HG03442 (cell line): ENCODE results near the gene UBC.

ENCODE experiments used
- ATAC-seq: cut with Tn5 transposase; IDR thresholded peaks from one replicate; pipeline ENCODE4 v1.9.1; 2021; ENCODE audit warnings: mild to moderate bottlenecking, moderate library complexity; ENCODE audit not compliant: unreplicated experiment

The UBC gene

DNA sequence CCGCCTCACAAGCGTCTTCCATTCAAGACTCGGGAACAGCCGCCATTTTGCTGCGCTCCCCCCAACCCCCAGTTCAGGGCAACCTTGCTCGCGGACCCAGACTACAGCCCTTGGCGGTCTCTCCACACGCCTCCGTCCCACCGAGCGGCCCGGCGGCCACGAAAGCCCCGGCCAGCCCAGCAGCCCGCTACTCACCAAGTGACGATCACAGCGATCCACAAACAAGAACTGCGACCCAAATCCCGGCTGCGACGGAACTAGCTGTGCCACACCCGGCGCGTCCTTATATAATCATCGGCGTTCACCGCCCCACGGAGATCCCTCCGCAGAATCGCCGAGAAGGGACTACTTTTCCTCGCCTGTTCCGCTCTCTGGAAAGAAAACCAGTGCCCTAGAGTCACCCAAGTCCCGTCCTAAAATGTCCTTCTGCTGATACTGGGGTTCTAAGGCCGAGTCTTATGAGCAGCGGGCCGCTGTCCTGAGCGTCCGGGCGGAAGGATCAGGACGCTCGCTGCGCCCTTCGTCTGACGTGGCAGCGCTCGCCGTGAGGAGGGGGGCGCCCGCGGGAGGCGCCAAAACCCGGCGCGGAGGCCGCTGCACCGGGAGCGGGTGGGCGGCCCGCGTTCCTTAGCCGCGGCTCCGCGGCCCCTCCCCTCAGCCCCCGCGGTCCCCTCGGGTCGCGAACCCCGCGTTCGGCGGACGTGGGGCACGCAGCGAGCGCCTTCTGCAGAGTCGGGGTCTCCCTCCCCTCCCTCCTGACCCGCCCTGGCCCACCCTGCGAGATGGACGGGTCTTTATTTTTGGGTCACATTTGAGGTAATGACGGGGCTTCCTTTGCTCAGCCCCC lies at the start of gene UBC:
Gene UBC (minus strand): TSS at position 259 of the 847 bp plus-strand sequence. CDS start 879 bp downstream, outside the sequence.
- peak; percentile 35 for ATAC-seq

DNA sequence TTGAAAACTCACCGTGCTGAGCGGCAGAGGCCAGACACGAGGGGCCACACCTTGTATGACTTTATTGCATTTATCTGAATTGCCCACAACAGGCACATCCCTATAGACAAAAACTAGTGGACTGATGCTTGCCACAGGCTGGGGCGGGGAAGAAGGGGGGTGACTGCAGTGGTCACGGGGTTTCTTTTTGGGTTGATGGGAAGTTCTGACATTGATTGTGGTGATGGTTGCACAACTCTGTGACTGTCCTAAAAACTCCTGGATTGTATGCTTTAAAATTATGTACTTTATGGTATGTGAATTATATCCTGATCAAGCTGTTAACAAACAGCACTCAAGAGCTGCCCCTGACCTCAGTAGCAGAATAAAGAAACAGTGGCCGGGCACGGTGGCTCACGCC lies 48.8 kb upstream of the UBC start:
- ATAC-seq = no peak

DNA sequence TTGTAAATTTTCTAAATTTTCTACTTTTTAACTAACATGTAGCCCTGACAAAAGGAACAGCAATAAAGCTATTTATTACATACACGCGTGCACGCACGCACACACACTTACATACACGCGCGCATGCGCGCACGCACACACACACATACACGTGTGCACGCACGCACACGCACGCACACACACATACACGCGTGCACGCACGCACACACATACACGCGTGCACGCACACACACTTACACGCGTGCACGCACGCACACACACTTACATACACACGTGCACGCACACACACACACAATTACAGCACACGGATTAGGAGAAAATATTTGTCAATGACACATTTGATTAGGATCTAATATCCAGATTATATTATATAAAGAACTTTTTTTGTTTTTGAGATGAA lies 46.6 kb upstream of the UBC start:
- no peak for ATAC-seq

DNA sequence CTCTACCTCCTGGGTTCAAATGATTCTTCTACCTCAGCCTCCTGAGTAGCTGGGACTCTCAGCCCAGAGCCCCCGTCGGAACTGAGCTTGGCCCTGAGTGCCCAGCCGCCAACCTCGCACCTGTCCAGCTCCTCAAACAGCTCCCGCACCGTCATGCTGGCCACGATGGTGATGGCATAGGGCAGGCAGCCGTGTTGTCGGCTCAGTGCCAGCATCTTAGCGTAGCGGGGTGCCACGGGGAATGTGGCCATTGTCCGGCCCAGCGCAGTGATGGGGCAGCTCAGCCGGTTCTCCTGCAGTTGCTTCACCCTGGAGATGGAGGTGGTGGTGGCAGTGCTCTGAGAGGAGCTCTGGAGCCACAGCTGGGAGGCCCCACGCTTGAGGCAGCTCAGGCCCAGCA lies 42.1 kb upstream of the UBC start:
- no peak for ATAC-seq

DNA sequence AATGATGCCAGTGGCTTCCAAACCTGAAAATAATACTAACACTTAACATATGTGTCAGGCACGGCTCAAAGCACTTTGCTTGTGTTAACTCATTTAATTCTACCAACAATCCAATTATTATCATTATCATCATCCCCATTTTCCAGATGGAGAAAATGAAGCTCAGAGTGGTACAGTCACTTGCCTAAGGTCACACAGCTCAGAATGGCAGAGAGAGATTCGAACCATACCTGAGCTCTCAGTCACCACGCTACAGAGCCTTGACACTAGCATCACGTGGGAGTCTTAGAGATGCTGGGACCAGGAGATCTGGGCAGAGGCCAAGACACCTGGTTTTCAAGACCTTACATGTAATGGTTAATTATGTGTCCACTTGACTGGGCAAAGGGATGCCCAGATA lies 40.3 kb upstream of the UBC start:
- ATAC-seq = no peak

DNA sequence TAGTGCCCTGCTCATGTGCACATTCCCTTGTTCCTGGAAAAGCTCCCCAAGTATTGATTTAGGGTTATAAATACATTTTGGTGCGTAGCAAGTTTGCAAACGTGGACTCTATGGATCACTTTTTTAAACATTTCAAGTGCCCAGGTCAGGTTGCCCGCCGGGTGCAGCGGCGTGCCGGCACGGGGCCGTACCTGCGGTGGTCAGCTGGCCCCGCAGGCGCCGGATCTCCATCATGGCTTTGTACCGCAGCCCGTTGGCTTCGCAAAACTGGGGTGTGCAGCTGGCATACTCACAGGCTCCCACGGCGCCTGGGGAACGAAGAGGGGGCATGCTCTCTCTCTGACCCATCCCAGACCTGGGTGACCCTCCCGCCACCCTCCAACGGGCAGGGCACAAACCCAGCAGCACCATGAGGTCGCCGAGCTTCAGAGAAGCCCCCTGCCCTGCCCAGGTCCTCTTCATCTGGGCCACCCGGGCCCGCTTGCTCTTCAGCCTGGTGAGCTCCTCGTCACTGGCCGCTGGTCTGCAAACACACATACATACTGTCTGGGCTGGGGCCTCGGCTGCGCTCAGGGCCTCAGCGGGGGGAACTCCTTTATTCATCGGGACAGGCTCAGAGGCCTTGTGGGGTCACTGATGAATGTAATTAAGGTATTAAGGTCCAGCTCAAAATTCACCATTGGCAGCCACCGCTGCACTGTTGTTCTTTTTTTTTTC lies 39.4 kb upstream of the UBC start:
- no peak for ATAC-seq

DNA sequence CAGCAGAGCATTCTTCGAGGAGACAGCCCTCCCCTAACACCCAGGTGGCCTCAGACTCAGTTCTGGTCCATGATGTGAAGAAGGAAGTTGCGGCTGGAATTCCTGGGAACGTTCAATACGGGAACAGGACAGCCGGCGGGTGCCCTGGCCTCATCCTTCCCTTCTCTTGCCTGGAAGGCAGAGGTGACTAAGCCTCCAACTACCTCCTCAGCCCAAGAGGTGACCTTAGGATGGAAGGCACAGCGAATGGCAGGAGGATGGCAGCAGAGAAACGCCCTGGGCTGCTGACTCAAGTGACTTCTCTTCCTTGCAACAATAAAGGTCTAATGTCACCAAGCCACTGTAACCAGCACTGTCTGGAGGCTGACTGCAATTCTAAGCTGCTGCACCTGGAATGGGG lies 38.4 kb upstream of the UBC start:
- no peak for ATAC-seq

DNA sequence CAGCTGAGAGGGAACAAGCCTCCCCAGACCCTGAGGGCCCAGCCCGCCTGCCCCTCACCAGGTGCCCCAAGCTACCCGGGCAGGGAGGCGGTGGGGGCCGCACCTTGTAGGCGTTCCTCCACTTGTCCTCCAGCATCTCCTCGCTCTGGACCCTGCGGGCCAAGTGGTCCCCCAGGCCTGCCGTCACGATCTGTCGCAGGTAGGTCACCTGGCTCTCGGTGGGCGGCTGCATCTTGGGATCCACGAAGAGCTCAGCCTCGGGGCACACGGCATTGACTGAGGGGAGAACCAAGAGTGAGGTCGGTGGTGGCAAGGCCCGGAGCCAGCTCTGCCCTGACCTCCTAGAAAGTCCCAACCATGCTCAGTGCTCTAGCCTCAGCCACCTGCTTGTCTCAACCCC lies 37.8 kb upstream of the UBC start:
- ATAC-seq = no peak

DNA sequence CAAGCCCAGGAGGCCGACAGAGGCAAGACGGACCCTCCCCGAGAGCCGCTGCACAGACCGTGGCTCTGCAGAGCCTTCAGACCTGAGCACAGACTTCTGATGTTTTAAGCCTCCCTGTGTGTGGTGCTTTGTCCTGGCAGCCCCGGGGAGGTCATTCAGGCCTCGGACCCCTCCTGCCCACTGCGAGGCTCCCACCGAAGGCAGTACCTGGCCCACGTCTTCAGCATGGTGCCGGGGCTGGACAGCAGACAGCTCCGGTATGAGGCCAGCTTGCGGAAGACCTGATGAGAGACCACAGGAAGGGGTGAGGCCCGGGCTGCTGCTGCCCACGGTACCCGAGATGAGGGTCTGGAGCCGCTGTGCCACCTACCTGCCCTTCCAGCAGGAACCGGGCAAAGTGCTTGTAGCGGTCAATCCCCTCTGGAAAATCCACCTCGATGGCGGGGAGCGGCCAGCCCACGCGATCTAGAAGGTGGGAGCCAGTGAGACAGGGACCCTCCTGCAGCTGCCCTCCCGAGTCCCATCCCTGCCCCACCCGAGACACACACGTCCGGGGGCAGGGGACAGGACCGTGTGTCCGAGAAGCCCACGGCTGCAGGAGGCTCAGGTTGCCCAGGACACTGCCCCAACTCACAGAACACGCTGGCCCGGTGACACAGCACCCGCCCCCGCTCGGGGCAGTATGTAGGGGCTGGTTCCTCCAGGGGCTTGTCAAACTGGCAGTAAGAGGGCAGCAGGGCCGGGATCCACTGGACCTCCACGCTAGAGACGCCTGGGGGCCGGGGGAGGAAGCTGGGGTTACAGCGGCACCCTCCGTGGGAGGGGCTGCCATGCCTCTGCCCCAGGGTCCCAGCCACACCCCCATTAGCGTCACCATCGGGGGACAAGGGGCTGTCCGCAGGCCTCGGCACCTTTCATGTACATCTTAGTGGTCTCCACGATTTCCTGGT lies 35.6 kb upstream of the UBC start:
- no peak for ATAC-seq

DNA sequence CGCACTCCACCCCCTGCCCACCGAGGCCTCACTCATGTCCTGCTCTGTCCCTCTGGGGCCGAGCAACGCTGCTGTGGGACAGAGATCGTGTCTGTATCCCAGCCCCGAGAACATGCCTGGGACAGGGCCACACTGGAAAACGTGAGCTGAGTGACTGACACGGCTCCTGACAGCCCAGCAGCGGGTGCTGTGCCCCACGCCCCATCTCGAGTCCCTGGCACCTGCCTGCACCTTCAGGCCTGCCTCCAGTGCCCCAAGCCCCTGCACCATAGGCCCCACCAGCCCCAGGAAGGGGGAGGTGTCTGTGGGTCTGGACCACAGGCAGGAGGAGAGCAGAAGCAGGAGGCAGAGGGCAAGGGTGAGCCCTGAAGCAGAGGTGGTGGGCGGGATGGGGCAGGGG lies 34.6 kb upstream of the UBC start:
- no peak for ATAC-seq

DNA sequence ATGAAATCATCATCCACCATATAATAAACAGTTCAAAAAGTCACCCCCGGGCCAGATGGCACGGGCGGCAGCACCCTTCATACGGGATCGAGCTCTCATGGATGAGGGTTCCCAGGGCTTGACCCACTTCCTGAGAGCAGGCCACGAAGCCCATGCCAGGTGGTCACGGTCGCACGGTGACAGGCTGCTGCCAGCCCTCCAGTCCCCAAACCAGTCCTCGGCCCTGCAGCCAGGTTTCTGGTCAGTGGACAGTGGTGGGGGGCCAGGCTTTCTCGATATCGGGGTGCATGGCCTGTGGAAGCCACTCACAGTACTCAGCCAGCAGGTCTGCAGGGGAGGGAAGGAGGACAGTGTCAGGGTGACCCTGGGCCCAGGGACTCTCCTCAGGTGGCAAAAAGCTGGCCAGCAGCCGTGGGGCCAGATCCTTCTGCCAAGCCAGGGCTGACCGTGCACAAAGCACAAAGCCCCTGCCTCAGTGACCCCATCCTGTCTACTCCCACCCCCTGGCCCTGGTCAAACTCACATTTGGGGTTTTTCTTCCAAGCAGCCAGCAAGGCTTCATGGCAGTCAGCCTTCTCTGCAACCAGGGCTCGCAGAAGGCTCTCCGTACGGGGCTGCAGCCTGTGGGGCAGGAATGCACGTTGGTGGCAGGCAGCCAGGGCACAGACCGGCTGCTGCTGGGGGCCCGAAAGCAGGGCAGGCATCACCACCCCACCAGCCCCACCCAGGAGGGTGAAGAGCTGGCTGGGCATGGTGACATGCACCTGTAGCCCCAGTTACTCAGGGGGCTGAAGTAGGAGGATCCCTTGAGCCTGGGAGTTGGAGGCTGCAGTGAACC lies 33.3 kb upstream of the UBC start:
- ATAC-seq = no peak

DNA sequence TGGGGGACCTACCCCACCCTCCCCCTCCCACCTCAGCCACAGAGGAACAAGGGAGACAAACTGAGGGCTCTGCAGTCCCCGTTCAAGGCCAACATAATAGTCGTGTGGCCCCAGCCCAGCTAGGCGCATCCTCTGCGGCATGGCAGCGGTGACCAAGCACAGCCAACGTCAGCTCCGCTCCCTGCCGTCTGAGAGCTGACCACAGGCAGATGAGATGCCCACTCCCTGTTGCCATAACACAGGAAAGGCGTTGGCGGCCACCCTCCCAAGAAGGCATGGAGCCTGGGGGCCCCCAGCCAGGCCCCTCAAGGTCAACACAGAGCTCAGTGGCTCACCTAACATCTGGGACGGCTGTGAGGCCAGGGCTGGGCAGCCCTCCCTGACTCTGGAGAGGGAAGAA lies 32.6 kb upstream of the UBC start:
- no peak for ATAC-seq

DNA sequence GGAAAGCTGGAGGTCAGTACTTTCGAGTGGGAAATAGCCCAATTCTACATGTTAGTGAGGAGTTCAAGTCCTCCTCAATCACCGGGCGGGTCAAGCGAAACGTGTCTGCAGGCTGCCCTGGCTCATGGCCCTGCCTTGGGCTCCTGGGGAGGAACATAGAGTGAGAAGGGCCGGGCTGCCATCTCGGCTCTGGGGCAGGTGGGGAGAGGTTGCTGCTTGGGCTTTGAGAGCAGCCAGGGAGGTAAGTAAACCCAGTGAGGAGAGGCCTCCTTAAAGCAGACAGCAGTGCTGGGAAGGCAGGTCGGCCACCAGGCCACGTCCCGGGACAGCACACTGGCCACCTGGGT lies 32.0 kb upstream of the UBC start:
- no peak for ATAC-seq

DNA sequence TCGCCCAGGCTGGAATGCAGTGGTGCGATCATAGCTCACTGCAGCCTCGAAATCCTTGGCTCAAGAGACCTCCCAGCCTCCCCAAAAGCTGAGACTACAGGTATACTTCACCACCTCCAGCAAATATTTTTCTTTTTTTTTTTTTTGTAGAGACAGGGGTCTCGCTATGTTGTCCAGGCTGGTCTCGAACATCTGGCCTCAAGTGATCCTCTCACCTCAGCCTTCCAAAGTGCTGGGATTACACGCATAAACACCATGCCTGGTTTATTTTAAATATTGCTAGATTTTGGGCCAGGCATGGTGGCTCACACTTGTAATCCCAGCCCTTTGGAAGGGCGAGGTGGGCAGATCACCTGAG lies 26.7 kb upstream of the UBC start:
- no peak for ATAC-seq

DNA sequence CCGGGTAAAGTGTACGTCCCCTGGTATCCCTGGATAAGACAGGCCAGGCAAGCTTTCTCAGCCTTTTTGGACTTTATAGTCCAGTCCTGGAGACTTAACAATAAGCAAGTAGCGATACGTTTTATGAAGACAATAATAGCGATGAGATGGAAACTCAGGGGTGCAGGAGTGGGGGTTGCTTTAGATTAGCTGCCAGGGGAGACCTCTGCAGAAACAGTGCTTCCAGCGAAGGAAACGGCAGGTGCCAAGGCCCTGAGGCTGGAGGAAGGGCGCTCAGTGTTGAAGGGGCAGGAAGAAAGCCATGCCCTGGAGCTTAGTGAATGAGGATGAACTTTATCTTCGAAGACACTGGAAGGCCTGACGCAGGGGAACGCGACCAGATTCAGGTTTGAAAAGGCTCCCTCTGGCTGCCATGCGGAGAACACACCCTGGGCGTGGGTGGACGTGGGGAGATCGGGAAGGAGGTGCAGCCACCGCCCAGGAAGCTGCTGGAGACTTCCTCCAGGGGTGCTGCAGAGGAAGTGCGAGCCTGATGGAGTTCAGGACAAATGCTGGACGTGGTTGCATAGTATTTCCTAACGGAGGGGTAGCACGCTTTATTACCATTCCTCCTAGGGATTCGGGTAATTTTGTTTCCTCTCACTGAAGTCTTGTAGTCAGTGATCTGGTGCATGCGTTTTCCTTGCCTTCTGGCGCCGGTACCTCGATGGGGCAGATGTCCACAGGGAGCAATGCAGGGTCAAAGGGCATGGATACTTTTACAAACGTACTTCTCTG lies 26.1 kb upstream of the UBC start:
- peak; percentile 39 for ATAC-seq

DNA sequence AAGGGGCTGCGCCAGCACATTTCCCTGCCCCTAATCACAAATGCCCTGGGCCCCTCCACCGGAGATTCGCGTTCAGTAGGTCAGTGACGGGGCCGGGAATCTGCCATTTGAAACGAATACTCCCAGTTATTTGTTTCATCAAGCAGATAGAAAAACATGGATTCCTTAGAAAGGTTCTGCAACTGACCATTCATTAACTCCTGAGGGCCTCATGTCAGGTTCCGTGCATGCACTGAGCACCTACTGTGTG lies 25.6 kb upstream of the UBC start:
- no peak for ATAC-seq

DNA sequence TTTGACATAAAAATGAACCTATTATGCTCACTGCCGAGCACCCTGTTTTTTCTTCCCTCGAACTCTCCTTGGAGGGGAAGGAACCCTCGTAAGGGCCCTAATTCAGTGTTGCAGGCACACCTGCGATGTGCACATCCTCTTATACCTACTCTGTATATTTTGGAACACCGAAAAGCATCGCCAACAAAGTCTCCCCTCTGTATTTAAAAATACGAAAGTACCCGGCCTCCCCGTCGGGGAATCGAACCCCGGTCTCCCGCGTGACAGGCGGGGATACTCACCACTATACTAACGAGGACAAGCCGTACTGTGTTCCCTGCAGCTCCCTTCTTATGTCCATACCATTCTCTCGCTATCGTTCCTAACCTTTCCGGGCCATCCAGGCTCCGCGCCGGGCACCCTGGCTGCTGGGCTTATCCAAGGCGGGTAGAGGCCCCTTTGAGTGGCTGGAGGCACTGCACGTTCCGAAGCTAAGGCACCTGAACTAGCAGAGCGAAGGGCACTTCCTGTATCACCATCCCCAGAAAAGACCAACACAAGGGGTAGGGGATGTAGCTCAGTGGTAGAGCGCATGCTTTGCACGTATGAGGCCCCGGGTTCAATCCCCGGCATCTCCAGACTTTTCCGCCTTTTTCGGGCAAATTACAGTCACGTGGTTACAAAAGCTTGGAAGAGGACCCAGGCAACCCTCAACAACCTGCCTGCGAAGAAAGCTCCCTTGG lies 25.1 kb upstream of the UBC start:
- ATAC-seq = peak; percentile 58

DNA sequence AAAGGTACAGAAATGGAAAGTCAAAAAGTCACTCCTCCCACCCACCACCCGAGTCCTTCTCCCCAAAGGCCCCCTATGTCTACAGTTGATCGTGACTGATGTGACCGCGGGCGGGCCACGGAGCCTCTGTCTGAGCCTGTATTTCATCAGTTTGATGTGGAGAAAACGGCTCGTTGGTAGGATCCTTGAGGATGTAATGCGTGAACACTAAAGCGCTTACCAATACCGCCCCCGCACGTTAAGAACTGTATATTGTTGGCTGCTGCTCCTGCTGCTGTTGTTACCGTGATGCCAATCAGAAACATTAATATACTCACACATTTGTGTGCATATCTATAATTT lies 24.6 kb upstream of the UBC start:
- ATAC-seq = peak; percentile 25

DNA sequence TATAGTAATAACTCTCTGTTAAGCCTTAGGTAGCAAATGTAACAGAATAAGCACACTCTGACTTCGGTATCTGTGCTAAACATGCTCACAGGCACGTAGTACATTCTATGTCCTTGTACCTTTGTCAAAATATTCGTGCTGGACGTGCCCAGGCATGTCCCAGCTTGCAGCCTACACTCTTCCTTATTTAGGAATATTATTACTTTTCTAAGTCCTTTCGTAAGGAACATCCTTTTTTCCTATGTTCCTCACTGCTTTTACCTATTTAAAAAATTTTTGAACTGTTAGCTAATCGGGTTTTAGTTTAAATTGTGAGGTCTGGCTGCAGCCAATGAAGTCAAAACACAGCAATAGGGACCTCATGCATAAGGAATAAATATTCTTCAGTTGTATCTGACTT lies 24.1 kb upstream of the UBC start:
- no peak for ATAC-seq

DNA sequence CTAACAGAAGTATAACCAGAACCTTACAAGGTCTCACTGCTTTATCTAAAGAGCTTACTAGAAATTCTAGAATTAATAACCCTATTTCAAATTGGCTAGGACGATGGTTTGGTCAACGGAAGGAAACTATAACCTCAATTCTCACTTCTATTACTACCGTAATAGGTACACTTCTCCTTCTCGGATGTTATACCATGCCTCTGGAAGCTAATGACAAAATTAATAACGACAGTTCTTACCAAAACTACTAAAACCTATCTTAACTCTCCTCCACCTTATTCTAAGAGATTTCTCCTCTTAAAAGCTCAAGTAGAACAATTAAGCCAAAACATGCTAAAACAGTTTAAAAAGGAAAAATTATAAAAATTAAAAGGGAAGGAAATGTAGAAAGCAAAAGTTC lies 23.7 kb upstream of the UBC start:
- ATAC-seq = no peak
